ENCODE measurements around the gene PCBP3. TPM values are rescaled to one million over a fixed set of nuclear protein-coding genes. Genes with fewer than 3 reads are reported as not detected.

The PCBP3 gene
- total RNA-seq, 1 donor, result 1.1 TPM

- H3K9me3 ChIP-seq (ENCODE audit: low read depth, low read length), result peaks cover 5% of the 10 kb centered on the region
- no peaks in the 10 kb centered on the region for H4K20me1 ChIP-seq (ENCODE audit: insufficient read depth, low read length)
- no peak overlapping the region for H3K27ac ChIP-seq (ENCODE audit: low read depth, low read length)
- H3K79me2 ChIP-seq (ENCODE audit: insufficient read depth, low read length), result no peaks in the 10 kb centered on the region
- no peak overlapping the region for H3K4me2 ChIP-seq (ENCODE audit: insufficient read depth, low read length)
- peaks cover 9% of the 10 kb centered on the region for H3K4me1 ChIP-seq (ENCODE audit: insufficient read depth, low read length)
- H2AFZ ChIP-seq (ENCODE audit: low read length), result no peak overlapping the region
- no peaks in the 10 kb centered on the region for H3K27me3 ChIP-seq (ENCODE audit: insufficient read depth, low read length)
- no peak for DNase-seq (ENCODE audit: insufficient read length, low spot score, missing footprints)
- no peak for TF ChIP-seq CTCF (IDR thresholded peaks at IDR 0.05; ENCODE audit: extremely low read depth, low read depth, low read length)
- H3K36me3 ChIP-seq (ENCODE audit: insufficient read depth, low read length), result no peaks in the 10 kb centered on the region
- no peak overlapping the region for H3K4me3 ChIP-seq (ENCODE audit: insufficient read depth, low read length)
These were observed 193.5 kb downstream of the PCBP3 start for GRCh38 chr21:45836694-45837670.

GRCh38 chr21:45837936-45838335 is 194.4 kb downstream of the PCBP3 start:
- no peaks in the 10 kb centered on the region for H3K79me2 ChIP-seq (ENCODE audit: insufficient read depth, low read length)
- TF ChIP-seq CTCF (IDR thresholded peaks at IDR 0.05; ENCODE audit: extremely low read depth, low read depth, low read length), result no peak
- no peak overlapping the region for H2AFZ ChIP-seq (ENCODE audit: low read length)
- H3K36me3 ChIP-seq (ENCODE audit: insufficient read depth, low read length), result no peaks in the 10 kb centered on the region
- H4K20me1 ChIP-seq (ENCODE audit: insufficient read depth, low read length), result no peaks in the 10 kb centered on the region
- no peak overlapping the region for H3K27ac ChIP-seq (ENCODE audit: low read depth, low read length)
- no peaks in the 10 kb centered on the region for H3K27me3 ChIP-seq (ENCODE audit: insufficient read depth, low read length)
- peaks cover 5% of the 10 kb centered on the region for H3K9me3 ChIP-seq (ENCODE audit: low read depth, low read length)
- peaks cover 9% of the 10 kb centered on the region for H3K4me1 ChIP-seq (ENCODE audit: insufficient read depth, low read length)
- no peak for DNase-seq (ENCODE audit: insufficient read length, low spot score, missing footprints)
- no peak overlapping the region for H3K4me2 ChIP-seq (ENCODE audit: insufficient read depth, low read length)
- H3K4me3 ChIP-seq (ENCODE audit: insufficient read depth, low read length), result no peak overlapping the region

- DNase-seq (ENCODE audit: insufficient read length, low spot score, missing footprints), result no peak
- Histone ChIP-seq H3K4me1 (ENCODE audit: insufficient read depth, low read length) (peaks cover 9% of the 10 kb centered on the region), H3K4me2 (ENCODE audit: insufficient read depth, low read length) (no peak overlapping the region), H3K9me3 (ENCODE audit: low read depth, low read length) (peaks cover 5% of the 10 kb centered on the region), H3K36me3 (ENCODE audit: insufficient read depth, low read length) (no peaks in the 10 kb centered on the region), H3K79me2 (ENCODE audit: insufficient read depth, low read length) (no peaks in the 10 kb centered on the region), H4K20me1 (ENCODE audit: insufficient read depth, low read length) (no peaks in the 10 kb centered on the region), H3K4me3 (ENCODE audit: insufficient read depth, low read length) (no peak overlapping the region), H3K27ac (ENCODE audit: low read depth, low read length) (no peak overlapping the region), H3K27me3 (ENCODE audit: insufficient read depth, low read length) (no peaks in the 10 kb centered on the region), H2AFZ (ENCODE audit: low read length) (no peak overlapping the region)
- TF ChIP-seq CTCF (IDR thresholded peaks at IDR 0.05; ENCODE audit: extremely low read depth, low read depth, low read length), result no peak
These were observed 195.1 kb downstream of the PCBP3 start for GRCh38 chr21:45838634-45839033.

- Histone ChIP-seq H3K4me3 (ENCODE audit: insufficient read depth, low read length) (no peak overlapping the region), H3K27ac (ENCODE audit: low read depth, low read length) (no peak overlapping the region), H3K27me3 (ENCODE audit: insufficient read depth, low read length) (no peaks in the 10 kb centered on the region), H3K9me3 (ENCODE audit: low read depth, low read length) (peaks cover 5% of the 10 kb centered on the region), H4K20me1 (ENCODE audit: insufficient read depth, low read length) (no peaks in the 10 kb centered on the region), H3K4me2 (ENCODE audit: insufficient read depth, low read length) (no peak overlapping the region), H3K36me3 (ENCODE audit: insufficient read depth, low read length) (no peaks in the 10 kb centered on the region), H2AFZ (ENCODE audit: low read length) (no peak overlapping the region), H3K4me1 (ENCODE audit: insufficient read depth, low read length) (peaks cover 9% of the 10 kb centered on the region), H3K79me2 (ENCODE audit: insufficient read depth, low read length) (no peaks in the 10 kb centered on the region)
- DNase-seq (ENCODE audit: insufficient read length, low spot score, missing footprints), result no peak
- no peak for TF ChIP-seq CTCF (IDR thresholded peaks at IDR 0.05; ENCODE audit: extremely low read depth, low read depth, low read length)
These were observed 195.7 kb downstream of the PCBP3 start for GRCh38 chr21:45839274-45839673.
